ENCODE measurements around the gene OR2S2.

Gene OR2S2

DNA sequence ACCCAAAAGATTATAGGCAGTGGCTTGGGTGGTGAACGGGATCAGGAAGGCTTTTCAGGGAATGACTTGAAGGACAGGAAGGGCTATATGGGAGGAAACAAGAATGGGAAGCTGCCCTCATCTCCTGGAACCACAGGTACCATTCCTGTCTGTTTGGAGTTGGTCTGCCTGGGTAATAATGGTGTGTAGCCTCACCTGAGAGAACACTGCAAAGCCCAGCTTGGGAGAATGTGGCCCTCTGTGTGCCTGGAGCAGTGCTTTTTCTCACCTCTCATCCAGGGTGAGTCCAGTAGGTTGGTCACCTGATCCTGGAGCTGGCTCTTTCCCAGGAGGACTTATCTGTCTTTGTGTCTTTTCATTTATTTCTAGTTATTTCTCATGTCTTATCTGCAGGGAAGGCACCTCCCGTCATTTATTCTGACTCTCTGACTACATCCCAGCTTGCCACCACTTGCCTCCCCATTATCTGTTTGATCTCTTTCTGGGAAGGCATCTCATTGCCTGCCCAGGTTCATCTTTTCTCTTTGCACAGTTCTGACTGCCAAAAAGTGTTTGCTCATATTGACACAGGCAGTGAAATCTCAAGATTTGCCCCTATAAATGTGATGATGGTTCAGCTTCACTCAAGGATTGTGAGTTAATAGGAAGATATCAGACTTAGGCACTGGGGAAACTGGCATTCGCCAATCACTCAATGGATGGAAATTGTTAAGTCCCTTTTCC, 22.5 kb upstream of the OR2S2 start:
- DNase-seq (ENCODE audit: low spot score in 2 of 2): no peak
- in situ Hi-C loops (cut with MboI; ENCODE audit: low sequenced_read_pairs): no loop called here
- H3K9me3 ChIP-seq: no peaks in the 10 kb centered on the region
- H3K4me1 ChIP-seq: no peaks in the 10 kb centered on the region
- H3K27me3 ChIP-seq (ENCODE audit: low read depth): peaks cover 32% of the 10 kb centered on the region
- H3K36me3 ChIP-seq (replicated peaks): no peaks in the 10 kb centered on the region
- no peak overlapping the region for H3K4me3 ChIP-seq

DNA sequence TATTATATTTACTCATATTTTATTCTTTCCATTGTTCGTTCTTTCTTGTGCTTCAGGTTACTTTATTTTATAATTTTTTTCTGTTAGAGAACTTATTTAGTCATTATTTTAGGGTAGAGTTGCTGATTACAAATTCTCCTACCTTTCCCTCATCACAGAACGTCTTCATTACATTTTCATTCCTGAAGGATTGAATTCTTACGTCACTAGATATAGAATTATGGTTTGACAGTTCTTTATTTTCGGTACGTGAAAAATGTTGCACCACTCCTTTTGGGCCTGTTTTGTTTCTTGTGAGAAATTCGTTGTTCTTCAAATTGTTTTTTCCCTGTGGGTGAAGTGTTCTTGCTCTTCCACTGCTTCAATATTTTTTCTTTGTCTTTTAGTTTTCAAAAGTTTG, 20.8 kb upstream of the OR2S2 start:
- in situ Hi-C loops (cut with MboI; ENCODE audit: low sequenced_read_pairs): no loop called here
- no peak for DNase-seq (ENCODE audit: low spot score in 2 of 2)

DNA sequence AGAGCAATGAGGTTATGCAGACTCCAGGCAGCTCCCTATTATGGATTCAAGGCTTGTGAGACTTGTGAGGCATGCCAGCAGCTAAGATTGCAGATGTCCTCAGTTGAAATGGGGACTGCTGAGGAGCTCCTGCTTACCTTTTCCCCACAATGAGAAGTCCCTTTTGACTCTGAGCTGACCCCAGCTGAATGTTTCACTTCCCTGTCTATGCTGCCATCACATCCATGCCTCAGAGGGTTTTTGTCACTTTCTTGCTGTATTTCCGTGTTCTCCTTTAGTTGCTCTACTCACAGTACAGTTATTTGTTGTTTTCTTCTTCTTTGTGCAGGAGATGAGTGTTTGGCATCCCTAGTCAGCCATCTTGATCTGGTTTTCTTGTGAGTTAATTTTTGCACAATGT, 18.8 kb upstream of the OR2S2 start:
- Histone ChIP-seq H3K4me1 (no peaks in the 10 kb centered on the region), H3K9me3 (no peaks in the 10 kb centered on the region), H3K36me3 (replicated peaks) (no peaks in the 10 kb centered on the region), H3K4me3 (no peak overlapping the region), H3K27me3 (ENCODE audit: low read depth) (peaks cover 18% of the 10 kb centered on the region)
- no peak for DNase-seq (ENCODE audit: low spot score in 2 of 2)
- in situ Hi-C loops (cut with MboI; ENCODE audit: low sequenced_read_pairs): no loop called here

More for the DNA sequence above, 20.8 kb upstream of the OR2S2 start:
- H3K9me3 ChIP-seq: no peaks in the 10 kb centered on the region
- H3K36me3 ChIP-seq (replicated peaks): no peaks in the 10 kb centered on the region
- no peak overlapping the region for H3K4me3 ChIP-seq
- H3K27me3 ChIP-seq (ENCODE audit: low read depth): peaks cover 22% of the 10 kb centered on the region
- H3K4me1 ChIP-seq: no peaks in the 10 kb centered on the region

DNA sequence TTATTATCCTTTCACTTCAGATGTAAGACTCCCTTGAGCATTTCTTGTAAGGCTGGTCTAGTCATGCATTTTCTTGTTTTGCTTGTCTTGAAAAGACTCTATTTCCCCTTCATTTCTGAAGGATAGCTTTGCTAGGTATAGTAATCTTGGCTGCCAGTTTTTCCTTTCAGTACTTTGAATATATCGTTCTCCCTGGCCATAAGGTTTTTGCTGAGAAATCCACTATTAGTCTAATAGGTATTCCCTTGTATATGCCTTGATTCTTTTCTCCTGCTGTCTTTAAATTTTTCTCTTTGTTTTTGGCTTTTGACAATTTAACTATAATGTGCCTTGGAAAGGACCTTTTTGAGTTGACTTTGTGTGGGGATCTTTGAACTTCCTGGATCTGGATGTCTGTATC, 16.8 kb upstream of the OR2S2 start:
- H3K36me3 ChIP-seq (replicated peaks): no peaks in the 10 kb centered on the region
- in situ Hi-C loops (cut with MboI; ENCODE audit: low sequenced_read_pairs): no loop called here
- no peak overlapping the region for H3K4me3 ChIP-seq
- H3K9me3 ChIP-seq: no peaks in the 10 kb centered on the region
- H3K27me3 ChIP-seq (ENCODE audit: low read depth): peaks cover 7% of the 10 kb centered on the region
- DNase-seq (ENCODE audit: low spot score in 2 of 2): no peak
- no peaks in the 10 kb centered on the region for H3K4me1 ChIP-seq

DNA sequence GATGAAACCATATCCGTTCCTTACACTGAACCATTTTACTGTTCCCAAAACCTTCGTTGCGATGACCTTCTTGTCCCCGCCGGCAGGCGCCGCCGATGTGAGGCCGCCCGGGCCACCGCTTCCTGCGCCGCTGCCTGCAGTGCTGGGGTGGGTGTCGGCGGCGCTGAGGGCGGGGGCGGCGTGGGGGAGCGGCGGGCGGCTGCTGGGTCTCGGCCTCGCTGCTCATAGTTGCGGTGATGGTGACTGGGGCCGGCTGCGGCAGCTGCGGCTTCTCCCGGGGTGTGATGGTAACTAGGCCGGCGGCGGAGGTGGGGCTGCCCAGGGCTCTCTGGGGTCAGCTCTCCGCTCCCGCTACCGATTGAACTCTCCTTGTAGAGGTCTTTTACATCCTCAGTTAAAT, 14.1 kb upstream of the OR2S2 start:
- DNase-seq (ENCODE audit: low spot score in 2 of 2): no peak
- H3K4me3 ChIP-seq: no peak overlapping the region
- H3K4me1 ChIP-seq: no peaks in the 10 kb centered on the region
- peaks cover 14% of the 10 kb centered on the region for H3K27me3 ChIP-seq (ENCODE audit: low read depth)
- no peaks in the 10 kb centered on the region for H3K36me3 ChIP-seq (replicated peaks)
- in situ Hi-C loops (cut with MboI; ENCODE audit: low sequenced_read_pairs): no loop called here
- H3K9me3 ChIP-seq: no peaks in the 10 kb centered on the region

DNA sequence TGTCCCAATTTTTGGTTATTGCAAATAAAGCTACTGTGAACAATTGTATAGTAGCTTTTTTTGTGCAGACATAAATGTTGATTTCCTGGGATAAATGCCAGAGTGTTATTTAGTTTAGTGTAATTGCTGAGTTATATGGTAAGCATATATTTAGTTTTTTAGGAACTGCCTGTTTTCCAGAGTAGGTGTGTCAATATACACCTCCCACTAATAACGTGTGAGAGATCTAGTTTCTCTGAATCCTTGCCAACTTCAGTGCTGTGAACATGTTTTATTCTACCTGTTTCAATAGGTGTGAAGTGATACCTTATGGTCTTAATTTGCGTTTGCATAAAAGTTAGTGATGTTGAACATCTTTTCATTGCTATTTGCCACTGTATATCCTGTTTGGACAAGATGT, 9.1 kb upstream of the OR2S2 start:
- Histone ChIP-seq H3K27me3 (ENCODE audit: low read depth) (peaks cover 44% of the 10 kb centered on the region), H3K4me1 (no peaks in the 10 kb centered on the region), H3K36me3 (replicated peaks) (no peaks in the 10 kb centered on the region), H3K4me3 (no peak overlapping the region), H3K9me3 (no peaks in the 10 kb centered on the region)
- in situ Hi-C loops (cut with MboI; ENCODE audit: low sequenced_read_pairs): no loop called here
- no peak for DNase-seq (ENCODE audit: low spot score in 2 of 2)

DNA sequence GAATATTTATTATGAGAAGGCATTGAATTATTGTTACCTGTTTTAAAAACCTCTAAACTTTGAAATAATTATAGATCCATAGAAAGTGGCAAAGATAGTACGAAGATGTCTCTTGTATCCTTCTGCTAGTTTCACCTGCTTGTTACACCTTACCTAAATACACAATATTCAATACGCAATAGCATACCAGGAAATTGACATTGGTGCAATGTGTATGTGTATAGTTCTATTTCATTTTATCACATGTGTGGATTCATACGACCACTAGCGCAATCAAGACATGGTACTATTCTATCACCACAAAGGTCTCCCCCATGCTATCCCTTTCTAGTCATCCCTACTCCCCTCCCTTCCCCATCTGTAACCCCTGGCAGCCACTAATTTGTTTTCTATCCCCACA, 8.5 kb upstream of the OR2S2 start:
- DNase-seq (ENCODE audit: low spot score in 2 of 2): no peak
- in situ Hi-C loops (cut with MboI; ENCODE audit: low sequenced_read_pairs): no loop called here
- Histone ChIP-seq H3K4me3 (no peak overlapping the region), H3K9me3 (no peaks in the 10 kb centered on the region), H3K36me3 (replicated peaks) (no peaks in the 10 kb centered on the region), H3K27me3 (ENCODE audit: low read depth) (peaks cover 45% of the 10 kb centered on the region), H3K4me1 (no peaks in the 10 kb centered on the region)

DNA sequence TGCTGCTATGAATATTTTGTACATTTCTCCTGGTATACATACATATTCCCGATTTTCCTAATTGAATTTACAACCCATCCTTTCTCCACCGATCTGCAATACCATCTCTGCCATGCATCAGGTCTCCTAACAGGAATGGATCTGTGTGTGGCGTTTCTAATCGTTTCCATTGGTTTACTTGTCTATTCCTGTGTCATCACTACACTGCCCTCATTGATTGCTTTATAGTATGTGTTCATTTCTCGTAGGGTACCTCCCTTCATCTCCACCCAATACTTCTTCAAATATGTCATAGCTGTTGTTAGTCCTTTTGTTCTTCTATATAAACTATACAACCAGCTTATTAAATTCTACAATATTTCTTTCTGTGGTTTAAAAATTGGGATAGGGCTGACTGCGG, 7.1 kb upstream of the OR2S2 start:
- Histone ChIP-seq H3K4me1 (no peaks in the 10 kb centered on the region), H3K27me3 (ENCODE audit: low read depth) (peaks cover 45% of the 10 kb centered on the region), H3K4me3 (no peak overlapping the region), H3K36me3 (replicated peaks) (no peaks in the 10 kb centered on the region), H3K9me3 (no peaks in the 10 kb centered on the region)
- DNase-seq (ENCODE audit: low spot score in 2 of 2): no peak
- in situ Hi-C loops (cut with MboI; ENCODE audit: low sequenced_read_pairs): no loop called here

DNA sequence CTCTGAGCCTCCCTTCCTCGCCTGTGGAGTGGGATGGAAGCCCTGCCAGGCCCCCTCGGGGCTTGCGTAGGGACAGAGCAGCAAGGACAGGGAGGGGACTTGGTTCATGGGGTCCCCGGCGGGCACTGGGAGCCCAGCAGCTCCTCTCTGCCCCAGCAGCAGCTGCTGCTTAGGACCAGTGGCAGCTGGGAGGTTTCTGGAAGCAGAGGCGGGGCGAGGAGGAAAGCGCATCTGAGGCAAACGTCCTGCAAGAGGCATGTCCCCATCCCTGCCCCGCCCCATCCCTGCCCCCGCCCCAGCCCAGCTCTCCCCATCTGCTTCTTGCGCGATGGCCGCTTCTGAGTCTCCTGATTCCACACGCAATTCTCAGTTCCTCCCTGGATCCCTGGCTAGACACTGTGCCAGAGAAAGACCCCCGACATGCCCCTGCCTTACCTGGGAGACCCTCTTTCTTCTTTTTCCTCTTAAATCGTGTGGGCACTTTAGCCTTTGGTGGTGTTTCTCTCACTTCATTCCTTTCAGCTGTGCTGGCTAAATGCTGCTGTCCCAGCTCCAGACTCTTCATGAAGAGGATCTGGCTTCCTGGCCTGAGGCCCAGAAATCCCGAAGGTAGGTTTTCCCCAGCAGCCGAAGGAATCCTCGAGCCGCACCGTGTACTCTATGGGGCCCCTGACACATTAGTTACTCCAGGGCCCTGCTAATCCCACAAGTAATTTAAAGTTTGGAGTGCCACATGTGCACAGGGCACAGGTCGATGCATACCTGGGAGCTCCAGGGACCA, 4.4 kb upstream of the OR2S2 start:
- no peaks in the 10 kb centered on the region for H3K36me3 ChIP-seq (replicated peaks)
- H3K27me3 ChIP-seq (ENCODE audit: low read depth): peaks cover 46% of the 10 kb centered on the region
- no peaks in the 10 kb centered on the region for H3K4me1 ChIP-seq
- in situ Hi-C loops (cut with MboI; ENCODE audit: low sequenced_read_pairs): no loop called here
- no peaks in the 10 kb centered on the region for H3K9me3 ChIP-seq
- no peak for DNase-seq (ENCODE audit: low spot score in 2 of 2)
- no peak overlapping the region for H3K4me3 ChIP-seq

DNA sequence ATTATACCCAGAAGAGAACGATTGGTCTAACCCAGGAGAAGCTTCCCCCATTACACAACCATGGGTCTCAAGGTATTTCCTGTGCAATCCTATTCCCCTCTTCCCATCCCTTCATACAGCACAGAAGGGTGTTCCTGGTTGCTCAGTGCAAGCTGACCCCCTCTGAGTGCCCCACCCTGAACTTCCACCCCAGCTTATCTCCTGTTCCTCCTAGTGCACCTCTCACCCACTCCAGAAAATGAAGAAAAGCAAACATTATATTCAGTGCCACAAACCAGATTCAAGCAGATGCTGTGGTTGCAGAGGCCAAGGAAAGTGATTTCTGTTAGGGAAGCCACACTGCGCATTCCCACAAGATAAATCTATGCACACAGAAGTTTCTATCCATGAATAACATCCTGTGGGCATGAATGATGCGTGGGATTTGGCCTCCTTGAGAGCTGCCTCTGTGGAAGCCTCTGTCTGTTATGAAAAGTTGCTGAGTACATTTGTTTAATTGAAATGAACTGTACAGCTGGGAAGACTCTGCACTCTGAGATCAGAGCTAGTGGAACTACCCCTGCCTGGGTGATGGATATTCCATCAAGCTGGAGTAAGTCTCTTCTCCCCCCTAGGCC, 2.2 kb upstream of the OR2S2 start:
- Histone ChIP-seq H3K36me3 (replicated peaks) (no peaks in the 10 kb centered on the region), H3K27me3 (ENCODE audit: low read depth) (peaks cover 40% of the 10 kb centered on the region), H3K4me3 (no peak overlapping the region), H3K4me1 (peaks cover 10% of the 10 kb centered on the region), H3K9me3 (no peaks in the 10 kb centered on the region)
- in situ Hi-C loops (cut with MboI; ENCODE audit: low sequenced_read_pairs): no loop called here
- no peak for DNase-seq (ENCODE audit: low spot score in 2 of 2)

DNA sequence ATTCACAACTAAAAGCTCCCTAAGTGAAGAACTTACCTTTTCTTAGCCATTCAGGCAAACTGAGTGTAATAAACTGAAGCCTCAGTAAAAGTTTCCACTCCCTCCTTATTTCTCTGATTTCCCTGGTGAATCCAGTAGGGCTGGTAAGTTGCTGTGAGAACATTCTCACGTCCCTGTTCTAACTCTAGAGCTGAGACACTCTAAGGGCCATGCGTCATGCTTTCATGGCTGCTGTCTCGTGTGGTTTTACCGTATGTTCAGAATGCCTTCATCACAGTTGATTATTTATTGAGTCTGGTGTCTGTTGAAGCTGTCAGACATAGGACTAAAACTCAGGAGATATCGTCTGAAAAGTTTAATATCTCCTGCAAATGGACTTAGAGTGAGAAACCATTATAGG, 1.3 kb downstream of the OR2S2 start:
- H3K36me3 ChIP-seq (replicated peaks): no peaks in the 10 kb centered on the region
- no peak overlapping the region for H3K4me3 ChIP-seq
- peaks cover 11% of the 10 kb centered on the region for H3K4me1 ChIP-seq
- H3K9me3 ChIP-seq: no peaks in the 10 kb centered on the region
- H3K27me3 ChIP-seq (ENCODE audit: low read depth): peaks cover 36% of the 10 kb centered on the region
- DNase-seq (ENCODE audit: low spot score in 2 of 2): no peak
- in situ Hi-C loops (cut with MboI; ENCODE audit: low sequenced_read_pairs): loop anchor here (5.0 kb wide), 1 partner anchor 61 kb away; no protein-coding TSS in a partner anchor

DNA sequence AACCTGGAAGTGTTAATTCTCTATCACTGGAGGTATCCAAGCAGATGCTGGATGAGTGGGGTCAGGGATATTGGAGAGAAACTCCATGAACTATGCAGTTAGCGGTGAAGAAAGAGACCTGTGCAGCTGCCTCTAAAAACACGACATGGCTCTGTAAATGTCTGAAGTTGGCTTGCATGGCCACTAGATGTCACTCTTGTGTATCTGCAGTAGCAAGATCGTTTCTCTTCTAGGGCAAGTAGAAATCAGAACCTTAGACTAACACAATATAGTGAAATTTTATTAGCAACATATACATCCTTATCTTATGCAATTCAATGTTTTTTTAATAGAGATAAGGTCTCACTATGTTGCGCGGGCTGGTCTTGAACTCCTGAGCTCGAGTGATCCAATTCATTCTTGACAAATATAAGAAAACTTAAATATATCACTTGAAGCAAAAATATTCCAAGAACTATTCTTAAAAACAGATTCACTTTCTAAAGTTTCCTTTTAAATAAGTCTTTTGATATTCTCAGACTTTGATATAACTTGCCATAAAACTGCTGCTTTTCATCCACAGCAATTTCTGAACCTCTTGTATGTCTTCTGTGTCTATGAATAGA, 2.9 kb downstream of the OR2S2 start:
- peaks cover 38% of the 10 kb centered on the region for H3K27me3 ChIP-seq (ENCODE audit: low read depth)
- no peaks in the 10 kb centered on the region for H3K9me3 ChIP-seq
- H3K4me3 ChIP-seq: no peak overlapping the region
- no peaks in the 10 kb centered on the region for H3K36me3 ChIP-seq (replicated peaks)
- peaks cover 11% of the 10 kb centered on the region for H3K4me1 ChIP-seq
- peak; percentile 67 to 88 for DNase-seq (ENCODE audit: low spot score in 2 of 2)
- in situ Hi-C loops (cut with MboI; ENCODE audit: low sequenced_read_pairs): loop anchor here (5.0 kb wide), 1 partner anchor 62 kb away; no protein-coding TSS in a partner anchor

DNA sequence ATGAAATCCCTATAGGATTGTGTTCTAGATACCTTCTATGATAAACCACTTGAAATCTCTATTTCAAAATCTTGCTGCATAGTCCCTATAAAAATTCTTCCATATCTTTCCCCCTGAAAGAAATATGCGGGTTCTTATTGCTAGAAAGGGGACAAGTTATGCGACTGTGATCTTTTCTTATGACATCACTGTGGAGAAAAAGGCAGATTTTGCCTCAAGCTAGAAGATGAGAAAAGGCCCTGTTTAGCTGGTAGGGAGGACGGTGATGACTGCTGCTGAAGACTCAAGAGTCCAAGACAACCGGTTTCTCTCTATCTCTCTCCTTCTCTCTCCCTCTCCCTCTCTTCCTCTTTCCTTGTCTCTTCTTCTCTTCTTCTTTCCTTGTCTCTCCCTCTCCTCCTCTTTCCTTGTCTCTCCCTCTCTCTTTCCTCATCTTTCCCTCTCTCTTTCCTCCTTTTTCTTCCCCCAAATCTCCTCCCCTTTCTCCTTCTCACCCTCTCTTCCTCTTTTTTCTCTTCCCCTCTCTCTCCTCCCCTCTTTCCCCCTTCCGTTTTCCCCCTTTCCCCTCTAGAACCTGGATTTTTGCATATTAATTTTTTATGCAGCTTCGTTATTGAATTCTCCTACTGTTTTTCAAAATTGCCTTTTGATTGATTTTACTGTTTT, 5.3 kb downstream of the OR2S2 start:
- no peak for DNase-seq (ENCODE audit: low spot score in 2 of 2)
- peaks cover 29% of the 10 kb centered on the region for H3K27me3 ChIP-seq (ENCODE audit: low read depth)
- H3K4me3 ChIP-seq: no peak overlapping the region
- H3K36me3 ChIP-seq (replicated peaks): no peaks in the 10 kb centered on the region
- H3K9me3 ChIP-seq: no peaks in the 10 kb centered on the region
- in situ Hi-C loops (cut with MboI; ENCODE audit: low sequenced_read_pairs): no loop called here
- peaks cover 11% of the 10 kb centered on the region for H3K4me1 ChIP-seq

Measured in HAP-1 (cell line).